ENCODE measurements around the gene C2orf81.

DNA sequence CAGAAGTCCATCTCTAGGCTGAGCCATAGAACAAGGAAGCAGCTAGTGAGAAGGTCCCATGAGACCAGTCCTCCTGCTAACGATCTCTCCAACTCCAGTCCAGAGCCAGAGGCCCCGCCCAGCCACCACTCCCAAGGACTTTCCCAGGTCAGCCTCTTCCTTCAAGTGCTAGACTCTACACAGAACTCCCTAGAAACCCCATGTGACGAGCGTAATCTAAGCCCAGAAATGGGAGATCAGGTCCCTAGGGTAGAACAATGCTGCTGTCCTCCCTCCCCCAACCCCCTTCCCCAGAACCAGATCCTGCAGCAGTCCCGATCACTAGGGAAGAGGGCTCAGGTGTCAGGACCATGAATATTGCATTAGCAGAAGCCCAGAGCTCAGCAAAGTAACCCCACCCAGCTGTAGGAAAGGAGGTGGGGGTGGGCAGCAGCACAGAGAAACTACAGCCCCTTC is 48.2 kb downstream of the C2orf81 start:
- TF ChIP-seq, protein P1, sequence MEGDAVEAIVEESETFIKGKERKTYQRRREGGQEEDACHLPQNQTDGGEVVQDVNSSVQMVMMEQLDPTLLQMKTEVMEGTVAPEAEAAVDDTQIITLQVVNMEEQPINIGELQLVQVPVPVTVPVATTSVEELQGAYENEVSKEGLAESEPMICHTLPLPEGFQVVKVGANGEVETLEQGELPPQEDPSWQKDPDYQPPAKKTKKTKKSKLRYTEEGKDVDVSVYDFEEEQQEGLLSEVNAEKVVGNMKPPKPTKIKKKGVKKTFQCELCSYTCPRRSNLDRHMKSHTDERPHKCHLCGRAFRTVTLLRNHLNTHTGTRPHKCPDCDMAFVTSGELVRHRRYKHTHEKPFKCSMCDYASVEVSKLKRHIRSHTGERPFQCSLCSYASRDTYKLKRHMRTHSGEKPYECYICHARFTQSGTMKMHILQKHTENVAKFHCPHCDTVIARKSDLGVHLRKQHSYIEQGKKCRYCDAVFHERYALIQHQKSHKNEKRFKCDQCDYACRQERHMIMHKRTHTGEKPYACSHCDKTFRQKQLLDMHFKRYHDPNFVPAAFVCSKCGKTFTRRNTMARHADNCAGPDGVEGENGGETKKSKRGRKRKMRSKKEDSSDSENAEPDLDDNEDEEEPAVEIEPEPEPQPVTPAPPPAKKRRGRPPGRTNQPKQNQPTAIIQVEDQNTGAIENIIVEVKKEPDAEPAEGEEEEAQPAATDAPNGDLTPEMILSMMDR (IDR thresholded peaks at IDR 0.05): no peak
- TF ChIP-seq EZH2 (IDR thresholded peaks at IDR 0.05): no peak
